Fibroblast of mammary gland (primary cell): ENCODE results near the gene LAPTM5.

ENCODE experiments used
- DNase-seq: peaks from one replicate; pipeline ENCODE4 v3.0.0-alpha.2; 2010; ENCODE audit warnings: low read depth
- H3K4me3 ChIP-seq: 2 replicates; pipeline ENCODE4 v1.5.1; 2011; ENCODE audit warnings: low read depth, mild to moderate bottlenecking, low read length, moderate library complexity; ENCODE audit not compliant: control insufficient read depth
- TF ChIP-seq, protein P1 (sequence below): conservative IDR thresholded peaks from 2 replicates; pipeline ENCODE4 v1.5.1; 2011; ENCODE audit warnings: low read depth, low read length, inconsistent platforms; ENCODE audit not compliant: control insufficient read depth, insufficient read depth

LAPTM5 gene

DNA sequence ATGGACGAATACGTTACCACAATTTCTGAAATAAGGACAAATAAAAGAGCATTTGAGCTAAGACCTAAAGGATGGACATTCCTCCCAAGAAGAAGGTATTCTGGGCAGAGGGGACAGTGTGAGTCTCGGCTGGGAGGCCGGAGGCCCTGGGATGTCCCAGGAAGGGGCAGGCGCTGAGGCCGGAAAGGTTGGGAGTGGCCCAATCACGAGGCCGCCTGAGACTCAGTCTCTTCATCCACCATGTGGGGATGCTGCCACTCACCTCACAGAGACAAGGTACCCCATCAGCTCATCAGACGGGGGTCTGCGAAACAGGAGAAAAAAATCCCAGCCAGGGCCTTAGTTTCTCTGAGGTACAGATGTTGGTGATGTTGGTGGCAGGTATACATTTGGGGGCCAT, 24.3 kb upstream of the LAPTM5 start:
- no peak overlapping the region for H3K4me3 ChIP-seq
- TF ChIP-seq, protein P1, sequence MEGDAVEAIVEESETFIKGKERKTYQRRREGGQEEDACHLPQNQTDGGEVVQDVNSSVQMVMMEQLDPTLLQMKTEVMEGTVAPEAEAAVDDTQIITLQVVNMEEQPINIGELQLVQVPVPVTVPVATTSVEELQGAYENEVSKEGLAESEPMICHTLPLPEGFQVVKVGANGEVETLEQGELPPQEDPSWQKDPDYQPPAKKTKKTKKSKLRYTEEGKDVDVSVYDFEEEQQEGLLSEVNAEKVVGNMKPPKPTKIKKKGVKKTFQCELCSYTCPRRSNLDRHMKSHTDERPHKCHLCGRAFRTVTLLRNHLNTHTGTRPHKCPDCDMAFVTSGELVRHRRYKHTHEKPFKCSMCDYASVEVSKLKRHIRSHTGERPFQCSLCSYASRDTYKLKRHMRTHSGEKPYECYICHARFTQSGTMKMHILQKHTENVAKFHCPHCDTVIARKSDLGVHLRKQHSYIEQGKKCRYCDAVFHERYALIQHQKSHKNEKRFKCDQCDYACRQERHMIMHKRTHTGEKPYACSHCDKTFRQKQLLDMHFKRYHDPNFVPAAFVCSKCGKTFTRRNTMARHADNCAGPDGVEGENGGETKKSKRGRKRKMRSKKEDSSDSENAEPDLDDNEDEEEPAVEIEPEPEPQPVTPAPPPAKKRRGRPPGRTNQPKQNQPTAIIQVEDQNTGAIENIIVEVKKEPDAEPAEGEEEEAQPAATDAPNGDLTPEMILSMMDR, result no peak
- DNase-seq, result no peak

DNA sequence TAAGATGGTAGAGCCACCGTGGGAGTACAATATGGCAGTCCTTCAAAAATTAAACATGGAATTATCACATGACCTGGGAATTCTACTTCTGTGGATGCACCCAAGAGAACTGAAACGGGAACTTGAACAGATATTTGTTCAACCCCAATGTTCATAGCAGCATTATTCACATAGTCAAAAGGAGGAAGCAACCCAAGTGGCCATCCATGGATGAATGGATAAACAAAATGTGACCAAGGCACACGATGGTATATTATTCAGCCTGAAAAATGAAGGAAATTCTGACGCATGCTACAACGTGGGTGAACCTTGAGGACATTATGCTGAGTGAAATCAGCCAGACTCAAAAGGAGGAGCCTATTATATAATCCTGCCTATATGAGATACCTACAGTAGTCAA, 22.8 kb upstream of the LAPTM5 start:
- no peak overlapping the region for H3K4me3 ChIP-seq
- TF ChIP-seq, protein P1, result no peak
- no peak for DNase-seq

DNA sequence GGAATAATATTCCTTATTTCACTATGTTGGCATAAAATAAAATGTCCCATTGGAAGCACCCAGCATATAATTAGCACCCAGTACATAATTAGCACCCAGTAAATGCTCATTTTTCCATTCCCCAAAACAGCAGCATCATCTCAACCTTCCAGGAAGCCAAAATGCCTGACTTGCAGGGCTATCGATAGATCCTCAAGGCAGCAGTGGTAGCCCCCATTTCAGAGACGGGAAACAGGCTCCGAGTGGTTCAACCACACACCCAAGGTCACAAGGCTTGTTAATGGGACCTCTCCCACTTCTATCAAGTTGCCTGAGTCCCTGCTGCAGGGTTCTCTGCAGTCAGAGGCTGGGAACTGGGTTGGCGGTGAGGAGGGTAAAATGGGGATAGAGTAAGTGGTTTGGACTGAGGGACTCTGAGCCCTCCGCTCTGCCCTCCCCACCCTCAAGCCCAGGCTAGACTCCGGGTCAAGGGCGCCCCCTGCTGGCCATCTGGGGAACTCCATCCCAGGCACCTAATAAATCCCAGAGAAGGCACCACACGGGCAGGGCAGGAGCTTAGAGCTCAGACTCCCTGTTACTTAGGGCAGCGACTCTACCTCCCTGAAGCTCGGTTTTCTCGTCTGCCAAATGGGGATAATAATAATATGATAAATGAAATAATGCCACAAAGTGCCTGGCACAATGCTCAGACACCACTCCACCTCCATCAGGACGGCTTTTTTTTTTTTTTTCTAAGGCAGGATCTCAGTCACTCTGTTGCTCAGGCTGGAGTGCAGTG, 21.9 kb upstream of the LAPTM5 start:
- DNase-seq, result peak; percentile 62
- H3K4me3 ChIP-seq, result no peak overlapping the region

DNA sequence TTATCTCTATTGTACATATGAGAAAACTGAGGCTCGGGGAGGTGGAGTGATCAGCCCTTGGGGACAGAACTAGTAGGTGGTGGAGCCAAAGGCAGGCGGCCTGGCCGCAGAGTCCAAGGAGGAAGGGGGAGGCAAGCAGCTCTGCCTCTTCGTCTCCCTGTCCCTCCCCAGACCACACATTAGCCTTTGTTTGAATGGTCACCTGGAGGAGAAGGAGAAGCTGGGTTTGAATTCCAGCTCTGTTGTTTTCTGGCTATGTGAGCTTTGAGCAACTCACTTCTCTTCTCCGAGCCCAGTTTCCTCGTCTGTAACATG, 21.4 kb upstream of the LAPTM5 start:
- DNase-seq, result no peak
- no peak overlapping the region for H3K4me3 ChIP-seq

More for the DNA sequence above, 21.9 kb upstream of the LAPTM5 start:
- TF ChIP-seq, protein P1, result peak; percentile 83

DNA sequence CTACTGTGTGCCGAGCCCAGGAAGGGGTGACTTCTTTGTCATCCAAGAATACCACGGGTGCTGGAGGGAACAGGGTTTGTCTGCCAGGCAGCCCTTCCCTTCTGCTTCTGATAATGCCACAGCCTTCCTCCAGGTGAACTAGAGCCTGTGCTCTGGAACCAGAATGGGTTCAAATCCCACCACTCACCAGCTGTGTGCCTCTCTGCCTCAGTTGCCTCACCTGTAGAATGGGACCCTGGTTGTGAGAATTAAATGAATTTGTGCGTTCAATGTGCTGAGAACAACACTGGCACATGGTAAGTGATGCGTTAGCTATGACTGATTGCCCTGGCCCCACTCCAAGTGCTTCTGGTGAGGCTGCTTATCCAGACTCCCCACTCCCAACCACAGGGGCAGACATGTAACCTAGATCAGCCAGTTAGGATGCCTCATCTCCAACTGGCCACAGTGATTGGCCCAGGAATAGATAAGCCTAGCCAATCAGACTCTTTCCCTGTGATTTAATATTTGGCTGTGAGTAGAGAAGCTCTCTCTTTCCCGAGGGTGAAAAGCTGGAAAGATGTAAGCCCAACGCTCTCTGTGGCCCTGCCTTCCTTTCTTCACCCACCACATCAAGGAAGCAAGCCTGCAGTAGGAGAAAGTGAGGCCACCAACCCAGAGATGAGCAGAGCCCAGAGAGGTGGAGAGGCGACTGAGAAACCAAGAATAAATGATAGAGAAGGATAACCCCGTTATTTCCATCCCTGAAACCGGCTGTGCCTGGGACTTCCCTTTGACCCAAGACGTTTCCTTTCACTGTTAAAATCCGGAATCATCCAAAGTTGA, 20.8 kb upstream of the LAPTM5 start:
- TF ChIP-seq, protein P1, result no peak
- DNase-seq, result peak; percentile 90
- H3K4me3 ChIP-seq, result no peak overlapping the region

More for the DNA sequence above, 21.4 kb upstream of the LAPTM5 start:
- TF ChIP-seq, protein P1, result no peak

DNA sequence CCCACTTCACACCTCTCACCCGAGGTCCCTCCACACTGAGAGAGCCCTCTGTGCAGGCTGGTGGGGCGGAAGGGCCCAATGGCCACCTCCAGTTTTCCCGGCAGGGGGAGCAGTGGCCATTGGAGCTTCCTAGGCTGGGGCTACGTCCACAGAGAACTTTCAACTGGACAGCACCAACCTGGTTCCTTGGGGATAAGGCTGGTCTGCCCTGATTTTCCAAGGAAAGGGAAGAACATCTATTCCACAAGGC, 20.3 kb upstream of the LAPTM5 start:
- TF ChIP-seq, protein P1, result peak; percentile 15
- DNase-seq, result no peak
- no peak overlapping the region for H3K4me3 ChIP-seq
